HepG2 (cell line): ENCODE measurements around the gene RNF38. TPM values are rescaled to one million over a fixed set of nuclear protein-coding genes. Genes with fewer than 3 reads are reported as not detected.

ENCODE experiments used
- ATAC-seq: fragments of 200-7000 bp; cut with Tn5 transposase; 3 replicates; pipeline ENCODE4 v1.9.1; 2020; ENCODE audit warnings: mild to moderate bottlenecking, moderate library complexity
- BruUV-seq: library from RNA; stranded (reverse); fragments of 400-500 nt; replicated peaks from 2 replicates; lab custom pipeline; 2021; lab: Mats Ljungman, UMichigan
- CTCF ChIA-PET: fragments of 300-600 bp; formaldehyde crosslinking; extraction: SDS; loops from one replicate; lab custom pipeline; 2021; ENCODE audit warnings: low total read pairs, inconsistent platforms, low intra/inter-chr PET ratio; lab: Yijun Ruan, JAX
- POLR2A ChIA-PET: fragments of 350-600 bp; sonication (Branson Sonifier 250); formaldehyde crosslinking; loops from one replicate; lab custom pipeline; 2020; ENCODE audit warnings: antibody characterized with exemption, inconsistent platforms; lab: Yijun Ruan, JAX
- DNase-seq: peaks from one replicate; pipeline ENCODE4 v3.0.0-alpha.2; 2015; ENCODE audit warnings: low spot score
- FAIRE-seq: peaks from 3 replicates; lab custom pipeline; 2011; peaks lifted over from hg19 to GRCh38; lab: Jason Lieb, UNC
- H2AFZ ChIP-seq: one replicate; pipeline ENCODE4 v1.6.1; 2011; ENCODE audit warnings: low read length, inconsistent platforms
- H3K27ac ChIP-seq: fragments of 300-600 bp; 3 replicates; pipeline ENCODE4 v1.8.0; 2011; ENCODE audit warnings: mixed run types, mild to moderate bottlenecking, mixed read lengths, low read length, inconsistent platforms; ENCODE audit not compliant: insufficient read depth; ENCODE audit errors: extremely low read length
- H3K27me3 ChIP-seq, 2 experiments: fragments of 200-600 bp in 1 of 2; 2 replicates in 1 of 2; 3 replicates in 1 of 2; pipeline versions ENCODE4 v1.6.0 to v1.8.0; 2011; ENCODE audit warnings: low read length in 2 of 2, mild to moderate bottlenecking in 2 of 2, moderate library complexity in 2 of 2, inconsistent platforms in 1 of 2; ENCODE audit not compliant: insufficient read depth in 2 of 2, control insufficient read depth in 1 of 2
- H3K36me3 ChIP-seq, 2 experiments: fragments of 200-600 bp in 1 of 2; replicated peaks in 1 of 2; 2 replicates in 1 of 2; 3 replicates in 1 of 2; pipeline versions ENCODE4 v1.5.1 to v1.8.0; 2011; ENCODE audit warnings: low read length in 2 of 2, inconsistent platforms in 1 of 2; ENCODE audit not compliant: insufficient read depth in 2 of 2, control insufficient read depth in 1 of 2
- H3K4me1 ChIP-seq: 2 replicates; pipeline ENCODE4 v1.5.1; 2012; ENCODE audit warnings: low read length, inconsistent platforms; ENCODE audit not compliant: insufficient read depth
- H3K4me2 ChIP-seq: 2 replicates; pipeline ENCODE4 v1.6.0; 2011; ENCODE audit warnings: low read depth, low read length, inconsistent platforms
- H3K4me3 ChIP-seq, 3 experiments: fragments of 200-600 bp in 1 of 3; sonication (generic), shearing (Covaris generic) in 1 of 3; replicated peaks in 1 of 3; 2 replicates each; pipeline ENCODE4 v1.5.1; 2011 to 2016; ENCODE audit warnings: low read length in 3 of 3, inconsistent platforms in 2 of 3, low read depth in 2 of 3, mild to moderate bottlenecking in 2 of 3, control low read depth in 1 of 3, mixed read lengths in 1 of 3; ENCODE audit not compliant: insufficient read depth in 1 of 3
- H3K79me2 ChIP-seq: one replicate; pipeline ENCODE4 v1.6.1; 2011; ENCODE audit warnings: low read length, inconsistent platforms; ENCODE audit not compliant: insufficient read depth
- H3K9ac ChIP-seq: 2 replicates; pipeline ENCODE4 v1.6.0; 2011; ENCODE audit warnings: mild to moderate bottlenecking, low read depth, low read length, inconsistent platforms; ENCODE audit not compliant: insufficient read depth
- H3K9me3 ChIP-seq: 2 replicates; pipeline ENCODE4 v1.5.1; 2012; ENCODE audit warnings: mild to moderate bottlenecking, low read length
- H4K20me1 ChIP-seq: 2 replicates; pipeline ENCODE4 v1.6.0; 2011; ENCODE audit warnings: inconsistent platforms, mild to moderate bottlenecking, low read length, moderate library complexity; ENCODE audit not compliant: insufficient read depth
- CHCHD3 ChIP-seq: sonication (generic); formaldehyde crosslinking; IDR thresholded peaks from 2 replicates; pipeline ENCODE4 v1.8.0; 2022; ENCODE audit warnings: mild to moderate bottlenecking, missing genetic modification reagents, moderate library complexity
- HNF1B ChIP-seq: sonication (generic); formaldehyde crosslinking; IDR thresholded peaks from 2 replicates; pipeline ENCODE4 v1.5.1; 2020; ENCODE audit warnings: mild to moderate bottlenecking, moderate library complexity, missing genetic modification reagents
- IKZF5 ChIP-seq: IDR thresholded peaks from 2 replicates; pipeline ENCODE4 v1.6.1; 2018; ENCODE audit warnings: missing genetic modification reagents, mild to moderate bottlenecking, missing compliant biosample characterization
- NR1H2 ChIP-seq: sonication (generic); formaldehyde crosslinking; IDR thresholded peaks from 2 replicates; pipeline ENCODE4 v1.8.1; 2022; ENCODE audit warnings: low read depth, missing genetic modification reagents, borderline replicate concordance
- RFX1 ChIP-seq: fragments of 450-650 bp; IDR thresholded peaks from 2 replicates; pipeline ENCODE4 v1.6.1; 2017
- ZFP90 ChIP-seq: sonication (generic); formaldehyde crosslinking; IDR thresholded peaks from 2 replicates; pipeline ENCODE4 v1.8.0; 2022; ENCODE audit warnings: missing genetic modification reagents, mild to moderate bottlenecking, inconsistent platforms, borderline replicate concordance
- ZKSCAN1 ChIP-seq: fragments of 150-350 bp; IDR thresholded peaks from 2 replicates; pipeline ENCODE4 v1.6.1; 2014; ENCODE audit warnings: low read length
- ZNF101 ChIP-seq: sonication (generic); formaldehyde crosslinking; IDR thresholded peaks from 2 replicates; pipeline ENCODE4 v1.4.0; 2020; ENCODE audit warnings: mild to moderate bottlenecking, low read depth, missing genetic modification reagents, borderline replicate concordance
- ZNF121 ChIP-seq: sonication (generic); formaldehyde crosslinking; IDR thresholded peaks from 2 replicates; pipeline ENCODE4 v1.5.0; 2020; ENCODE audit warnings: mild to moderate bottlenecking, missing genetic modification reagents
- ZNF274 ChIP-seq: sonication (generic); formaldehyde crosslinking; IDR thresholded peaks from 2 replicates; pipeline ENCODE4 v1.5.1; 2020; ENCODE audit warnings: mild to moderate bottlenecking, missing genetic modification reagents
- ZNF546 ChIP-seq: sonication (generic); formaldehyde crosslinking; conservative IDR thresholded peaks from 2 replicates; pipeline ENCODE4 v1.8.1; 2023; ENCODE audit warnings: mild to moderate bottlenecking, missing genetic modification reagents
- WGBS: methylation state at CpG from one replicate; pipeline ENCODE4 v1.1.6; 2017; ENCODE audit warnings: low lambda C conversion rate; 5-methylcytosine and 5-hydroxymethylcytosine counted together
- in situ Hi-C: cut with HindIII; loops from 2 replicates; pipeline ENCODE4 v1.10.0; 2017; ENCODE audit warnings: low pct_unique_long_range_greater_than_20kb; ENCODE audit not compliant: extremely low pct_ligation_motif_present
- intact Hi-C: fragments of 100-400 bp; cut with micrococcal nuclease; formaldehyde crosslinking; loops from one replicate; pipeline ENCODE4 v1.10.0; 2022; ENCODE audit not compliant: unreplicated experiment
- polyA plus RNA-seq, 8 experiments: library from polyadenylated mRNA; depleted of rRNA in 3 of 8; stranded (reverse) in 7 of 8; unstranded in 1 of 8; fragments of >200 nt; fragmentation: Illumina TruSeq in 4 of 8; extraction: Trizol in 4 of 8; gene quantifications; 2 replicates each; pipeline versions ENCODE4 v1.2.1 to v1.2.3, GENCODE V29; 2011 to 2016; ENCODE audit warnings: low read depth in 4 of 8, missing spikeins in 1 of 8, mixed read lengths in 1 of 8; ENCODE audit not compliant: insufficient read depth in 1 of 8
- total RNA-seq, 5 experiments: library from RNA; depleted of rRNA; stranded (reverse); fragments of >200 nt; fragmentation: Illumina TruSeq; extraction: Trizol; gene quantifications; 2 replicates each; pipeline ENCODE4 v1.2.3, GENCODE V29; 2016; ENCODE audit warnings: low read depth in 1 of 5
- TF ChIP-seq, protein P1 (sequence below): sonication (generic); formaldehyde crosslinking; IDR thresholded peaks from 2 replicates; pipeline ENCODE4 v1.8.1; 2023; ENCODE audit warnings: missing genetic modification reagents, inconsistent platforms, borderline replicate concordance

RNF38 gene
- total and polyA plus RNA-seq, 2 of the 13 experiments (the other 11 are each of a cell fraction or from before 2014, with no cell fraction given) = 9.1 to 32.1 TPM

GRCh38 chr9:36298566-36298965 is 101.5 kb downstream of the RNF38 start:
- no peak overlapping the region for H3K4me2 ChIP-seq
- WGBS = 56% methylated on average over 3 of the region's 3 CpGs
- H3K4me1 ChIP-seq = peaks cover 14% of the 10 kb centered on the region
- H3K79me2 ChIP-seq = no peaks in the 10 kb centered on the region
- ChIA-PET POLR2A (no interaction called here), CTCF (no interaction called here)
- BruUV-seq = no TSS peak
- H3K4me3 ChIP-seq = no peak overlapping the region
- no peaks in the 10 kb centered on the region for H3K9me3 ChIP-seq
- ATAC-seq (no peak), DNase-seq (no peak), FAIRE-seq (no peak)
- in situ Hi-C loops (no loop called here), intact Hi-C loops (no loop called here)
- TF ChIP-seq ZNF101 (CRISPR knock-in tag) (no peak), ZFP90 (CRISPR knock-in tag) (no peak), CHCHD3 (CRISPR knock-in tag) (no peak), RFX1 (no peak), ZNF121 (CRISPR knock-in tag) (no peak), ZKSCAN1 (no peak), ZNF274 (CRISPR knock-in tag) (no peak), HNF1B (CRISPR knock-in tag) (no peak), ZNF546 (no peak), NR1H2 (CRISPR knock-in tag) (no peak), IKZF5 (CRISPR knock-in tag) (no peak)
- TF ChIP-seq, protein P1, sequence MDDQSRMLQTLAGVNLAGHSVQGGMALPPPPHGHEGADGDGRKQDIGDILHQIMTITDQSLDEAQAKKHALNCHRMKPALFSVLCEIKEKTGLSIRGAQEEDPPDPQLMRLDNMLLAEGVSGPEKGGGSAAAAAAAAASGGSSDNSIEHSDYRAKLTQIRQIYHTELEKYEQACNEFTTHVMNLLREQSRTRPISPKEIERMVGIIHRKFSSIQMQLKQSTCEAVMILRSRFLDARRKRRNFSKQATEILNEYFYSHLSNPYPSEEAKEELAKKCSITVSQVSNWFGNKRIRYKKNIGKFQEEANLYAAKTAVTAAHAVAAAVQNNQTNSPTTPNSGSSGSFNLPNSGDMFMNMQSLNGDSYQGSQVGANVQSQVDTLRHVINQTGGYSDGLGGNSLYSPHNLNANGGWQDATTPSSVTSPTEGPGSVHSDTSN (CRISPR knock-in tag) = no peak
- no peaks in the 10 kb centered on the region for H3K36me3 ChIP-seq
- H3K27me3 ChIP-seq = no peaks in the 10 kb centered on the region
- no peak overlapping the region for H2AFZ ChIP-seq
- no peak overlapping the region for H3K27ac ChIP-seq
- H3K9ac ChIP-seq = no peak overlapping the region
- no peaks in the 10 kb centered on the region for H4K20me1 ChIP-seq
